Urothelium cell line (cell line): ENCODE measurements around the gene IQGAP2.
"Not testable (repeated sequence)": the region's sequence is repeated elsewhere in the genome, so short reads cannot be mapped to it uniquely, and the experiment has no call there.

ENCODE experiments used
- DNase-seq: peaks from one replicate; pipeline ENCODE4 v3.0.0; 2011; ENCODE audit warnings: low spot score, mixed read lengths
- FAIRE-seq: peaks from 2 replicates; lab custom pipeline; 2011; peaks lifted over from hg19 to GRCh38; lab: Jason Lieb, UNC

IQGAP2 gene

GRCh38 chr5:76406673-76407072 lies 3.6 kb downstream of the IQGAP2 start:
- DNase-seq: no peak
- no peak for FAIRE-seq

- FAIRE-seq: no peak
- no peak for DNase-seq
Observed at GRCh38 chr5:76408104-76408654, 5.1 kb downstream of the IQGAP2 start.

DNA sequence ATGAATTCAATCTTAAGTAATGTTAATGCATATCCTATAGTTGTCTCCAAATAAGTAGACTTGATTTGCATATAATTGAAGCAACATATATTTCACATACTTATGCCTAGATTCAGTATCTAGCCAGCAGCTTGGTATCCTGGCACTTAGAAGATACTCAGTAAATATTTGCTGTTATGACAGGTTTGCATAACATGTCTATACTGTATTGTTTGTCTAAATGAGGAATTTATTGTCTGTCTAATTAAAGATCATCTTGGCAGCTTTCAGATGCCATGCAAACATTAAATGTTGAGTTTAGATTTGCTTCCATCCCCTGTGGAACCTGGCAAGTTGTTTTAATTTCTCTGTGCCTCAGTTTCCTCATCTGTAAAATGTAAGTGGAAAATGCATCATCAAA lies 9.4 kb downstream of the IQGAP2 start:
- FAIRE-seq: no peak
- DNase-seq: no peak

- DNase-seq: no peak
- no peak for FAIRE-seq
Observed at GRCh38 chr5:76413746-76414145, 10.7 kb downstream of the IQGAP2 start.

DNA sequence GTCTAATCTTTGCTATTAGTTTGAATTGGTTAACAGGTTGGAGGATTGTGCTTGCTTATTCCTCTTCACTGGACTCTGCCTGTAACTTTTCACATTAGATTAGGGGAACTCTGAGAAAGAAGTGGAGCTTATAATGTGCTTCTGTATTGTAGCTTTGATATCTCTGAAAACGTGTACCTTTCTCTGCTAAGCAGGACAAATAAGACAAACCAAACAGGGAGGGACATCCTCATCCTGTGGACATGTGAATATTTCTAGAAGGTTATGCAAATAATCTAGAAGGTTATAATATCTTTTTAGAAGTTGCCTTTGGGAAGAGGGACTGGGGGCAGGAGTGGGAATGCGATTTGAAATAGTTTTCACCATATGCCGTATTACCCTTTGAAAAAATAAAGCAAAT lies 11.7 kb downstream of the IQGAP2 start:
- no peak for DNase-seq
- FAIRE-seq: no peak

DNA sequence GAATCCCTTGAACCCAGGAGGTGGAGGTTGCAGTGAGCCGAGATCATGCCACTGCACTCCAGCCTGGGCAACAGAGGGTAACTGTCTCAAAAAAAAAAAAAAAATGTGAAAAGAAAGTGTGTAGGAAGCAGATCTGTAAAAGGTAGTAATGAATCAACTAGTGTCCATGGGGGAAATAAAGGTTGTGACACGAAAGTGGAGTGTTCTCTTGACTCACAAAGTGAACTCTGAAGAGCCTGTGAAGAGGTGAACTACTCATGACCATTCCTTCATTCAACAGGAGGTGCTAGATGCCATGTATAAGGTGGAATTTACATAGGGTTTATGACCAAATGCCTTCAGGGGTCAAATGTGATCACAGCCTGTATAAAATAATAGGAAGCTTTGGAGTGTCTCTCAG lies 12.8 kb downstream of the IQGAP2 start:
- DNase-seq (no peak), FAIRE-seq (no peak)

- DNase-seq (no peak), FAIRE-seq (no peak)
Observed at GRCh38 chr5:76419597-76420298, 16.7 kb downstream of the IQGAP2 start.

DNA sequence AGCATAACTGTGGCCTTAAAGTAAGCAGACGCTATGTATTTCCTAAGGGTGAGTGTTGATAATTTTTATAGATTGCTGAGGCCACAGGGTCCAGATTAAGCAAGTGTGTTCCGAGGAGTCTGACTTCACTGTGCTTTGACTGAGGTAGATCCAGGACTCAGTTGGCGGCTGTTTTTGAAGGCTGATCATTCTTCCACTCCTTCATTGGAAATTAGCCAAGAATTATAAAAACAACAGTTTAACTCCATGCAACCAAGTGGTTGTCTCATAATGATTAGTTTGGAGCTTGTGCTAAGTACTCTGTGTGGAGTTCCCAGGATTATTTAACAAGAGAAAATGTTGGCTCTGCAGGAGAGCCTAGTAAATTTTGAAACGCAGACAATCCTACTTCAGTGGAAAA lies 19.1 kb downstream of the IQGAP2 start:
- DNase-seq (no peak), FAIRE-seq (no peak)

DNA sequence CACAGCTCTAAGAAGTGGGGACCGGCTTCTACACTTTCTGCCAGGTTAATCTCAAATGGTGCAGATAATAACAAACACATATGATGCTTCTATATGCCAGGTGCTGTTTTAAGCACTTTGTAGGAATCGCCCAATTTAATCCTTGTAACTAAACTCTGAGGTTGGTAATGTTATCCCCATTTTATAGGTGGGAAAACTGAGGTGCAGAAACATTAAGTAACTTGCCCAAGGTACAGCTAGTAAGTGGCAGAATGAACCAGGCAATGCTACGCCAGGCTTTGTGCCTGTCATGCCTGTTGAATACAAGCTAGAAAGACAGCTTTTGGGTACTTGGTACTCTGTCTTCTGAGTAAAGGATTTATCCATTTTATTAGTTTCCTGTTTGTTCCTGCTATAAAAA lies 19.7 kb downstream of the IQGAP2 start:
- FAIRE-seq (no peak), DNase-seq (no peak)

DNA sequence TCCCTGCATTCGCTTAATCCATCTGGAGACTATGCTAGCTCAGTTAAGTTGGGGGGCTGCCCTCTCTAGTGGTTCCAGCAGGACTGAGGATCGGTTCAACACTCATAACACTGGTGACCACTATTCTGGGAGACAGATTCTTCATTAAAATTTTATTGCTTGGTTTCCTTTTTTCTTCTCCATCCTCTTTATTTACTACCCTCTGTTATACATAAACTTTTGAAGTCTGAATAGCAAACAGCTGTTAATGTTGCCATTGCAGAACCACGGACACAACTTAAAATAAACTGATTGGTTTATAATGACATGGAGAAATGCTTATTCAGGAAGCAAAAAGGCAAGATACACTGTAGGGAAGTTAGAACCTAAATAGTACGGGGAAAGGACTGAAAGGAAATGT lies 22.1 kb downstream of the IQGAP2 start:
- DNase-seq (no peak), FAIRE-seq (no peak)

DNA sequence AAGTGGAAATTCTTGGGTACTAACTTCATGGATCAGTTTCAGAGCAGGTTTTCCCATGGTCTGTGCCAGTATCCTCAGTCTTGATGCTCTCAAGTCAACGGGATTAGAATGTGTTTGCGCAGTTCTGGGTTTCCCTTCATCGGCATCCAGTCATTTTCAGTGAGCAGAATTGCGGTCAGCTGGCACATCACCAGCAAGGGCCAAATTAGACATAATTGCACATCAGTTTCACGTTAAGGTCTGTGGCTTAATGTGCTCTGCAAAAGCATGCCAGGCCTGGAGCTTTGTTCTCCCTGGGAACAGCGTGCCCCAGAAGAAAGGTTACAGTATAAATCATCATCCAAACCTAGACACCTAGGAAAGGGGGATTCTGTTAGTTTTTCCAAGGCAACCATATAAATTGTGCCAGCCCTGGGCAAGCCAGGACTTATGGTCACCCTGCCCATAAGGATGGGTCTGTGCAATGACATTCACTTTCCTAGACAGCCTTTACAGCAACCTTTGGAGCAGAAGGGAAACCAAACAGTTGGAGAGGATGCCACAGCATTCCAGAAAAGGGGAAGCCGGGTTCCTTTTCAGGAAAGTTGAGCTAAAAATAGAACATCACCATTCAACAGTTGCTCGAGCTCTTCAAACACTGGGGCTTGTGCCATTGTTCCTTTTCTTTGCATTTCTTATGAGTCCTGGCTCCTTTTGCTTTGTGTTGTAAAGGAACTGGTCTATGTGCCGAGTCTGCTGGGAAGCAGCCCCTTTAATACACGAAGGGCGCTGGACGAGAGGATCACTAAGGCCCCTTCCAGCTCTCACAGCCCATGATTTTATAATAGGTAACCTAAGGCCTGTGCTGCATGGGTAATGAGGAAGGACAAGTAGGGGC lies 23.1 kb downstream of the IQGAP2 start:
- FAIRE-seq (no peak), DNase-seq (no peak)

DNA sequence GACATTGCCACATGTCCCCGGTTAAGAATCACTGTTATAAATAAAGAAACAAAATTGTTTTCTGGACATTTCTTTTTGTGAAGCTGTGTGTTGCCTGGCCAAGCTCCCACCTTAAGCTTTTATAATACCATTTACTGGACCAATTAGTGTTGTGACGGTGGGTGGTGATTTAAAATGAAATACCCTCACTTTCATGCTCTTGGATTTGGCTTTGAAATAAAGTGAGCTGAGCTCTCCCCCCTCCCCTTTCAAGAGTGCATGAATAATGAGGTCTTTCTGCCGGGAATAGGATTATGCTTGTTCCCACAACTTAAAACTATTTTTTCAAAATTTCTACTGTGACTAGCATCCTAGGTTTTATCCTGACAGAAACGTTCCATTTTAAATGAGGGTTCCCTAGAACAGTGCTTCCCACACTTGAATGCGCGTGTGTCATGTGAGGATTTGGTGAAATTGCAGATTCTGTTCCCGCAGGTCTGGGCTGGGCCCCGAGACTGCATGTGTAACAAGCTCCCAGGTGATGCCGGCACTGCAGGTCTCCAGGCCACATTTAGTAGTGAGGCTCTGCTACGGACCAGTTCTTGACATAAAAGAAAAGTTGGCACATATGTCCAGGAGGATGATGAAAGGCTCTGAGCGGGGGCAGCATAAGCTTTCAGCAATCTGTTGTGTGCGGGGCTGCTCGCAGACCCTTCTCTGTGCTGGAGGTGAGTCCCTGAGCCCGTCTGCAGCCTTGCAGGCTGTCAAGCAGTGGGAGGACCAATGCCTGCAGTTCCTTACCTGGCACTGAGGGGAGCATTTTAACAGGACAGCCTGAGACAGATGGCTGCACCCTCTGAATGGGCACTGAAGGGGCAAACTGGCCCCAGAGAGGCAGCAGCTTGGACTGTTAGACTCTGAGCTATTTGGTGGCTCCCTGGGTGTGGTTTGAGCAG lies 24.4 kb downstream of the IQGAP2 start:
- FAIRE-seq (no peak), DNase-seq (no peak)

DNA sequence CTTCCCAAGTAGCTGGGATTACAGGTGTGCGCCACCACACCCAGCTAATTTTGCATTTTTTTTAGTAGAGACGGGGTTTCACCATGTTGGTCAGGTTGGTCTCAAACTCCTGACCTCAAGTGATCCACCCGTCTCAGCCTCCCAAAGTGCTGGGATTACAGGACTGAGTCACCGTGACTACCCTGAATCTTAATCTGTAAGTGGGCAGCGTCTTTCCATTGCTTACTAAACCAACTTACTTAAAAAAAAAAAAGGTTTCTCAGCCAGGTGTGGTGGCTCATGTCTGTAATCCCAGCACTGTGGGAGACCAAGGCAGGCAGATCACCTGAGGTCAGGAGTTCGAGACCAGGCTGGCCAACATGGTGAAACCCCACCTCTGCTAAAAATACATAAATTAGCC lies 25.5 kb downstream of the IQGAP2 start:
- not testable (repeated sequence) for DNase-seq, FAIRE-seq

DNA sequence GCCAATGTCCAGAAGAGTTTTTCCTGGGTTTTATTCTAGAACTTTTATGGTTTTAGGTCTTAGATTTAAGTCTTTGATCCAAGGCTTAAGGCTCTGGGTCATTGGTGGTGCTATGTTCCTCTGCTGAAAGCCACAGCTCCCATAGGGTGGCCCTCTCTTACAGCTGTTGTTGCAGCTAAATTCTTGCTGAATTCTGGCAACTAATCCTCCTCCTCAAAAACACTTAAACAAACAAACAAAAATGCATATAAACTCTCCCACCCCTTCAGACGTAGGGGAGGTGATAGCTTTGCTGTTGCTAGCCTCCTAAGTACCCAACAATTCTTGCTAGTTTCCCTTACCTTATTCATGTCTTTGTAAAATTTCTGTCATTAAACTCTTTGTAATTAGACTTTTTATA lies 30.2 kb downstream of the IQGAP2 start:
- no peak for FAIRE-seq
- no peak for DNase-seq

DNA sequence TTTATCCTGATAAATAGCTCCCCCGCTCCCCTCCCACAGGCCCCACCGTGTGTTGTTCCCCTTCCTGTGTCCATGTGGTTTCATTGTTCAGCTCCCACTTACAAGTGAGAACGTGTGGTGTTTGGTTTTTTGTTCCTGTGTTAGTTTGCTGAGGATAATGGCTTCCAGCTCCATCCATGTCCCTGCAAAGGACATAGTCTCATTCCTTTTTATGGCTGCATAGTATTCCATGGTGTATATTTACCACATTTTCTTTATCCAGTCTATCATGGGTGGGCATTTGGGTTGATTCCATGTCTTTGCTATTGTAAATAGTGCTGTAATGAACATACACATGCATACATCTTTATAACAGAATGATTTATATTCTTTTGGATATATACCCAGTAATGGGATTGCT lies 34.4 kb downstream of the IQGAP2 start:
- not testable (repeated sequence) for DNase-seq, FAIRE-seq

DNA sequence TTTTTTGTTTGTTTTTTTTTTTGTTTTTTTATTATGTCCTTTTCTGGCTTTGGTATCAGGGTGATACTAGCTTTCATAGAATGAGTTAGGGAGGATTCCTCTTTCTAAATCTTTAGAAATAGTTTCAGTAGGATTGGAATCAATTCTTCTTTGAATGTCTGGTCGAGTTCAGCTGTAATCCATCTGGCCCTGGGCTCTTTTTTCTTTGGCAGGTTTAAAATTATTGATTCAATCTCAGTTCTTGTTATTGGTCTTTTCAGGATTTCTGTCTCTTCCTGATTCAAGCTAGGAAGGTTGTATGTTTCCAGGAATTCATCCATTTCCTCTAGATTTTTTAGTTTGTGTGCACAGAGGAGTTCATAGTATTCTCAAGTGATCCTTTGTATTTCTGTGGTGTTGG lies 34.9 kb downstream of the IQGAP2 start:
- DNase-seq (no peak), FAIRE-seq (no peak)

DNA sequence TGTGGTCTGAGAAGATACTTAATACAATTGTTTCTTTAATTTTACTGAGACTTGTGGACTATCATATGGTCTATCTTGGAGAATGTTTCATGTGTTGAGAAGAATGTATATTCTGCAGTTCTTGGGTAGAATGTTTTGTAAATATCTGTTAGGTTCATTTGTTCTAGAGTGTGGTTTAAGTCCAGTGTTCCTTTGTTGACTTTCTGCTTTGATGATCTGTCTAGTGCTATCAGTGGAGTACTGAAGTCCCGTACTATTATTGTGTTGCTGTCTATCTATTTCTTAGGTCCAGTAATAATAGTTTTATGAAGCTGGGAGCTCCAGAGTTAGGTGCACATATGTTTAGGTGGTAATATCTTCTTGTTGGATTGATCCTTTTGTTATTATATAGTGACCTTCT lies 36.1 kb downstream of the IQGAP2 start:
- DNase-seq: no peak
- no peak for FAIRE-seq

- no peak for DNase-seq
- FAIRE-seq: no peak
Observed at GRCh38 chr5:76439929-76440328, 36.8 kb downstream of the IQGAP2 start.

DNA sequence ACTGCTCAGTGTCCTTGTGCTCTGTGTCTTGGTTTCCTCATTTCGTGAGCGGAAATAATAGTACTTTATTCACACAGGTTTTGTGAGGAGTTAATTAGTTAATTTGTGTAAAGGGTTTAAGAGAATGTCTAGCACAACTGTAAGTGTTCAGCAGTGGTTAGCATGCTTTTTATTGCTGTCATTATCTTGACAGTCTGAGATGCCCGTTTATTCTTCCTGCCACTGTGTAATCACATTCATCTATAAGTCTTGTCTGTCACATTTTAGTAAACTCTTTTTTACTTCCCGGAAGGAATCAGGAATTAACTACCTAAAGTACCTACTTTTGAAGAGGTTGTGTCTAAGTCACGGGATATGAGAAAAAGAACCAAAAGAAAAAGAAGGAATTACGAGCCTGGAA lies 38.0 kb downstream of the IQGAP2 start:
- DNase-seq (no peak), FAIRE-seq (no peak)

- FAIRE-seq (no peak), DNase-seq (no peak)
Observed at GRCh38 chr5:76441890-76442673, 39.0 kb downstream of the IQGAP2 start.
